Breast epithelium (tissue), 4 donors: ENCODE measurements around the gene TRAF5. TPM values are rescaled to one million over a fixed set of nuclear protein-coding genes. Genes with fewer than 3 reads are reported as not detected.
A peak's percentile ranks its signal among the peaks of the same experiment; 100 is the strongest.
"Not testable (repeated sequence)": the region's sequence is repeated elsewhere in the genome, so short reads cannot be mapped to it uniquely, and the experiment has no call there.

Experiments used
- DNase-seq, 2 donors: peaks; one replicate each; pipeline ENCODE4 v3.0.0-alpha.2; 2019; ENCODE audit warnings: low spot score in 2 of 2
- H3K27ac ChIP-seq, 2 donors: fragments of 200-600 bp; sonication (generic) in 1 of 2; one replicate each; pipeline ENCODE4 v1.5.1; 2016 to 2019; ENCODE audit warnings: mild to moderate bottlenecking in 1 of 2
- H3K27me3 ChIP-seq, 2 donors: fragments of 200-600 bp; sonication (generic) in 1 of 2; one replicate each; pipeline versions ENCODE4 v1.5.1 to v1.6.0; 2017 to 2019; ENCODE audit warnings: control low read depth in 1 of 2, mild to moderate bottlenecking in 1 of 2
- H3K36me3 ChIP-seq: fragments of 200-600 bp; one replicate; pipeline ENCODE4 v1.5.1; 2019
- H3K4me1 ChIP-seq, 2 donors: fragments of 200-600 bp; sonication (generic); one replicate each; pipeline ENCODE4 v1.5.1; 2016 to 2019; ENCODE audit warnings: control low read depth in 1 of 2
- H3K4me3 ChIP-seq, 3 donors: fragments of 200-600 bp; sonication (generic); 1 replicate in 2 of 3; 2 replicates in 1 of 3; pipeline ENCODE4 v1.5.1; 2016 to 2019; ENCODE audit warnings: mild to moderate bottlenecking in 3 of 3, moderate library complexity in 2 of 3
- H3K9me3 ChIP-seq, 2 donors: fragments of 200-600 bp; sonication (generic) in 1 of 2; one replicate each; pipeline ENCODE4 v1.5.1; 2016 to 2019; ENCODE audit warnings: control low read depth in 1 of 2
- CTCF ChIP-seq, 3 donors: fragments of 450-650 bp; IDR thresholded peaks; one replicate each; pipeline ENCODE4 v1.5.1; 2016 to 2017; ENCODE audit warnings: antibody characterized with exemption in 3 of 3, mild to moderate bottlenecking in 3 of 3, moderate library complexity in 3 of 3
- POLR2A ChIP-seq: fragments of 450-650 bp; IDR thresholded peaks from one replicate; pipeline ENCODE4 v1.6.1; 2016; ENCODE audit warnings: antibody characterized with exemption, mild to moderate bottlenecking, moderate library complexity
- POLR2AphosphoS5 ChIP-seq, 3 donors: sonication (generic); formaldehyde crosslinking; IDR thresholded peaks; one replicate each; pipeline ENCODE4 v1.6.1; 2017; ENCODE audit warnings: antibody characterized with exemption in 3 of 3
- intact Hi-C: fragments of 100-400 bp; cut with DNase I; formaldehyde crosslinking; loops from one replicate; pipeline ENCODE4 v1.15.1; 2023; ENCODE audit warnings: low total_unique reads
- total RNA-seq, 3 donors: library from RNA; depleted of rRNA; stranded (reverse); fragments of >200 nt; gene quantifications; one replicate each; pipeline ENCODE4 v1.1.0, GENCODE V29; 2016

The TRAF5 gene
- total RNA-seq, 3 donors from 2014 or later: 10.9 to 28.8 (median 21.8) TPM

- H3K4me1 ChIP-seq: no peaks in the 10 kb centered on the region
- intact Hi-C loops: no loop called here
- H3K27me3 ChIP-seq: no peaks in the 10 kb centered on the region
- H3K27ac ChIP-seq: peak overlapping the region; percentile 99
- peak; percentile 88 to 90 for DNase-seq
- TF ChIP-seq POLR2A (peak; percentile 89), POLR2AphosphoS5 (IDR thresholded peaks at IDR 0.05) (peak; percentile 94 to 98 (median 98)), CTCF (IDR thresholded peaks at IDR 0.05) (no peak)
- peak overlapping the region; percentile 63 to 86 (median 78) for H3K4me3 ChIP-seq
- no peaks in the 10 kb centered on the region for H3K36me3 ChIP-seq
- no peaks in the 10 kb centered on the region for H3K9me3 ChIP-seq
Observed at GRCh38 chr1:211382714-211383480, 56.3 kb downstream of the TRAF5 start.

GRCh38 chr1:211384524-211384923 lies 57.9 kb downstream of the TRAF5 start:
- Histone ChIP-seq H3K4me1 (no peaks in the 10 kb centered on the region), H3K27ac (no peak overlapping the region), H3K9me3 (no peaks in the 10 kb centered on the region), H3K36me3 (no peaks in the 10 kb centered on the region), H3K27me3 (no peaks in the 10 kb centered on the region), H3K4me3 (no peak overlapping the region)
- intact Hi-C loops: no loop called here
- DNase-seq: no peak
- TF ChIP-seq POLR2AphosphoS5 (IDR thresholded peaks at IDR 0.05): no peak
- TF ChIP-seq CTCF (IDR thresholded peaks at IDR 0.05): no peak
- no peak for TF ChIP-seq POLR2A

GRCh38 chr1:211386921-211387320 lies 60.3 kb downstream of the TRAF5 start:
- H3K27me3 ChIP-seq: no peaks in the 10 kb centered on the region
- TF ChIP-seq CTCF (IDR thresholded peaks at IDR 0.05): no peak
- no peak overlapping the region for H3K27ac ChIP-seq
- H3K36me3 ChIP-seq: no peaks in the 10 kb centered on the region
- no peak for DNase-seq
- no peaks in the 10 kb centered on the region for H3K9me3 ChIP-seq
- H3K4me3 ChIP-seq: no peak overlapping the region
- intact Hi-C loops: no loop called here
- H3K4me1 ChIP-seq: no peaks in the 10 kb centered on the region

- H3K27me3 ChIP-seq, H3K36me3 ChIP-seq, H3K4me3 ChIP-seq, H3K9me3 ChIP-seq, DNase-seq, H3K27ac ChIP-seq, H3K4me1 ChIP-seq, intact Hi-C loops: not testable (repeated sequence)
Observed at GRCh38 chr1:211390829-211391228, 64.2 kb downstream of the TRAF5 start.

- Histone ChIP-seq H3K4me3 (no peak overlapping the region), H3K27me3 (no peaks in the 10 kb centered on the region), H3K4me1 (no peaks in the 10 kb centered on the region), H3K36me3 (no peaks in the 10 kb centered on the region), H3K27ac (no peak overlapping the region), H3K9me3 (no peaks in the 10 kb centered on the region)
- DNase-seq: no peak
- intact Hi-C loops: no loop called here
- TF ChIP-seq CTCF (IDR thresholded peaks at IDR 0.05) (no peak), POLR2AphosphoS5 (IDR thresholded peaks at IDR 0.05) (no peak), POLR2A (no peak)
Observed at GRCh38 chr1:211393203-211393602, 66.6 kb downstream of the TRAF5 start.

- H3K4me1 ChIP-seq, H3K9me3 ChIP-seq, intact Hi-C loops, H3K27me3 ChIP-seq, H3K4me3 ChIP-seq, H3K27ac ChIP-seq, DNase-seq, H3K36me3 ChIP-seq: not testable (repeated sequence)
Observed at GRCh38 chr1:211398266-211398930, 71.8 kb downstream of the TRAF5 start.

GRCh38 chr1:211399851-211400393 lies 73.3 kb downstream of the TRAF5 start:
- intact Hi-C loops, H3K27ac ChIP-seq, H3K9me3 ChIP-seq, DNase-seq, H3K36me3 ChIP-seq, H3K4me3 ChIP-seq, H3K4me1 ChIP-seq, H3K27me3 ChIP-seq: not testable (repeated sequence)

- H3K4me3 ChIP-seq, intact Hi-C loops, H3K4me1 ChIP-seq, H3K9me3 ChIP-seq, H3K27me3 ChIP-seq, H3K27ac ChIP-seq, DNase-seq, H3K36me3 ChIP-seq: not testable (repeated sequence)
Observed at GRCh38 chr1:211401751-211402150, 75.1 kb downstream of the TRAF5 start.

- H3K36me3 ChIP-seq, intact Hi-C loops, H3K4me1 ChIP-seq, DNase-seq, H3K27me3 ChIP-seq, H3K9me3 ChIP-seq, H3K4me3 ChIP-seq, H3K27ac ChIP-seq: not testable (repeated sequence)
Observed at GRCh38 chr1:211406086-211406485, 79.5 kb downstream of the TRAF5 start.
